Ishikawa (cell line): ENCODE measurements around the gene DRP2.

ENCODE experiments used
- CEBPB ChIP-seq: IDR thresholded peaks from 2 replicates; pipeline ENCODE4 v1.6.1; 2012
- CREB1 ChIP-seq: IDR thresholded peaks from 2 replicates; pipeline ENCODE4 v1.6.1; 2012; ENCODE audit warnings: low read depth
- EGR1 ChIP-seq: IDR thresholded peaks from 2 replicates; pipeline ENCODE4 v1.6.1; 2012
- EP300 ChIP-seq: IDR thresholded peaks from 2 replicates; pipeline ENCODE4 v1.6.1; 2012; ENCODE audit warnings: borderline replicate concordance
- FOXM1 ChIP-seq: IDR thresholded peaks from 2 replicates; pipeline ENCODE4 v1.6.1; 2012; ENCODE audit warnings: low read depth, borderline replicate concordance
- NFIC ChIP-seq: IDR thresholded peaks from 2 replicates; pipeline ENCODE4 v1.6.1; 2012
- RAD21 ChIP-seq: IDR thresholded peaks from 2 replicates; pipeline ENCODE4 v1.6.1; 2012; ENCODE audit warnings: low read depth
- TAF1 ChIP-seq: IDR thresholded peaks from 2 replicates; pipeline ENCODE4 v1.6.1; 2012; ENCODE audit warnings: low read depth, mild to moderate bottlenecking
- TCF12 ChIP-seq: IDR thresholded peaks from 2 replicates; pipeline ENCODE4 v1.6.1; 2012; ENCODE audit warnings: low read depth
- TEAD4 ChIP-seq: IDR thresholded peaks from 2 replicates; pipeline ENCODE4 v1.6.1; 2012
- YY1 ChIP-seq: IDR thresholded peaks from 2 replicates; pipeline ENCODE4 v1.6.1; 2012; ENCODE audit warnings: low read depth
- ZBTB7A ChIP-seq: IDR thresholded peaks from 2 replicates; pipeline ENCODE4 v1.6.1; 2012; ENCODE audit warnings: low read depth
- TF ChIP-seq, protein P1 (sequence below): IDR thresholded peaks from 2 replicates; pipeline ENCODE4 v1.6.1; 2012; ENCODE audit warnings: low read depth, mild to moderate bottlenecking
- TF ChIP-seq, protein P2 (sequence below): IDR thresholded peaks from 2 replicates; pipeline ENCODE4 v1.6.1; 2012
- TF ChIP-seq, protein P3 (sequence below): IDR thresholded peaks from 2 replicates; pipeline ENCODE4 v1.6.1; 2012

DRP2 gene

DNA sequence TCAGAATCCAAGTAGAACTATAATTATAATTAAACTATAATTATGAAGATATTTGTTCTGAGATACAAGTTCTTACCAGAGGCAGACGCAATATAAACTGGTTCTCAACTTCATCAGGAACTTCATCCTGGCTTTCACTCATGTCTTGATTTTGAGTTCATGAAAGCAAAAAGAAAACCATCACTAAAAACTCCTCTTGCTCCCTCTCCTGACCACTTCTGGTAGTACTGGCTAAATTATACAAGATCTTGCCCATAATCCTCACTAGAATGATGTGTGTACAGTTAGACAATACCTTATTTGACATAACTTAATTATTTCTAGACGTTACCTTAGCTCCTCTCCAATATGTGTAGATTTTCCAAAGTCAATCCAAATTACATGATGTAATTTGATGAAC lies 67.8 kb downstream of the DRP2 start:
- peak; percentile 53 for TF ChIP-seq RAD21
- no peak for TF ChIP-seq CREB1
- no peak for TF ChIP-seq NFIC
- no peak for TF ChIP-seq TAF1

DNA sequence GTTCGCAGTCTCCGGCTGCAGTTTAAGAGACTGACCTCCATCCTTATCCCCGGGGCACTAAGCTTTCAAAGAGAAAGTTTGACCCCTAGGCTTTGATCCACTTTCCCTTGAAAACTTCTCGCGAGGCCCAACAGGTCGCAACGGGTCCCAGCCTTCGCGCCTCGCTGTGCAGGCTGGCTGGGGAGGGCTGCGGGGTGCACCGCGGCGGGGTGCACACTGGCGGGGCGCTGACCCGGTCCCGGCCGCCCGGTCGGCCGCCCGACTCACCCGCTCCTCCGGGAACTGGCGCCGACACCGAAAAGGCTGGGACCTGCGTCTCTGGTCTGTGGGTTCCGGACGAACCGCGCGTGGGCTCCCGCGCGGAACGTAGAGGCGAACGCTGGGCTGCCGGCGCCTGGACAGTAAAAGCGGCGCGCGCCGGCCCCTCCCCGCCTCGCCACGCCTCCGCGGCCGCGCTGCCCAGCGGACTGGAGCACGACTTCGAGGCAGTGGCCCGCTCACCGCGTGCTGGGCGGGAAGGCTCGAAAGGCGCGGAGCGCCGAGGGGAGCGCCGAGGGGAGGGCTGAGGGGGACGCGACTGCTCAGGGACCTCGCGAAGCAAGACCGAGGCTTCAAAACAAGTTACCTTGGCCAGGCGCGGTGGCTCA lies 71.5 kb downstream of the DRP2 start, which contains the start of gene TAF7L:
Gene TAF7L (minus strand): TSS at position 378 of the 647 bp plus-strand sequence. CDS start 3,791 bp downstream, outside the sequence.
- no peak for TF ChIP-seq ZBTB7A
- TF ChIP-seq NFIC, result no peak
- TF ChIP-seq, protein P1, sequence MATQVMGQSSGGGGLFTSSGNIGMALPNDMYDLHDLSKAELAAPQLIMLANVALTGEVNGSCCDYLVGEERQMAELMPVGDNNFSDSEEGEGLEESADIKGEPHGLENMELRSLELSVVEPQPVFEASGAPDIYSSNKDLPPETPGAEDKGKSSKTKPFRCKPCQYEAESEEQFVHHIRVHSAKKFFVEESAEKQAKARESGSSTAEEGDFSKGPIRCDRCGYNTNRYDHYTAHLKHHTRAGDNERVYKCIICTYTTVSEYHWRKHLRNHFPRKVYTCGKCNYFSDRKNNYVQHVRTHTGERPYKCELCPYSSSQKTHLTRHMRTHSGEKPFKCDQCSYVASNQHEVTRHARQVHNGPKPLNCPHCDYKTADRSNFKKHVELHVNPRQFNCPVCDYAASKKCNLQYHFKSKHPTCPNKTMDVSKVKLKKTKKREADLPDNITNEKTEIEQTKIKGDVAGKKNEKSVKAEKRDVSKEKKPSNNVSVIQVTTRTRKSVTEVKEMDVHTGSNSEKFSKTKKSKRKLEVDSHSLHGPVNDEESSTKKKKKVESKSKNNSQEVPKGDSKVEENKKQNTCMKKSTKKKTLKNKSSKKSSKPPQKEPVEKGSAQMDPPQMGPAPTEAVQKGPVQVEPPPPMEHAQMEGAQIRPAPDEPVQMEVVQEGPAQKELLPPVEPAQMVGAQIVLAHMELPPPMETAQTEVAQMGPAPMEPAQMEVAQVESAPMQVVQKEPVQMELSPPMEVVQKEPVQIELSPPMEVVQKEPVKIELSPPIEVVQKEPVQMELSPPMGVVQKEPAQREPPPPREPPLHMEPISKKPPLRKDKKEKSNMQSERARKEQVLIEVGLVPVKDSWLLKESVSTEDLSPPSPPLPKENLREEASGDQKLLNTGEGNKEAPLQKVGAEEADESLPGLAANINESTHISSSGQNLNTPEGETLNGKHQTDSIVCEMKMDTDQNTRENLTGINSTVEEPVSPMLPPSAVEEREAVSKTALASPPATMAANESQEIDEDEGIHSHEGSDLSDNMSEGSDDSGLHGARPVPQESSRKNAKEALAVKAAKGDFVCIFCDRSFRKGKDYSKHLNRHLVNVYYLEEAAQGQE, result no peak
- no peak for TF ChIP-seq TCF12
- TF ChIP-seq EGR1, result no peak
- no peak for TF ChIP-seq EP300
- TF ChIP-seq TAF1, result no peak
- TF ChIP-seq, protein P2, sequence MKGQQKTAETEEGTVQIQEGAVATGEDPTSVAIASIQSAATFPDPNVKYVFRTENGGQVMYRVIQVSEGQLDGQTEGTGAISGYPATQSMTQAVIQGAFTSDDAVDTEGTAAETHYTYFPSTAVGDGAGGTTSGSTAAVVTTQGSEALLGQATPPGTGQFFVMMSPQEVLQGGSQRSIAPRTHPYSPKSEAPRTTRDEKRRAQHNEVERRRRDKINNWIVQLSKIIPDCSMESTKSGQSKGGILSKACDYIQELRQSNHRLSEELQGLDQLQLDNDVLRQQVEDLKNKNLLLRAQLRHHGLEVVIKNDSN, result no peak
- TF ChIP-seq RAD21, result no peak
- no peak for TF ChIP-seq FOXM1
- TF ChIP-seq TEAD4, result no peak
- no peak for TF ChIP-seq CEBPB
- no peak for TF ChIP-seq CREB1
- TF ChIP-seq, protein P3, sequence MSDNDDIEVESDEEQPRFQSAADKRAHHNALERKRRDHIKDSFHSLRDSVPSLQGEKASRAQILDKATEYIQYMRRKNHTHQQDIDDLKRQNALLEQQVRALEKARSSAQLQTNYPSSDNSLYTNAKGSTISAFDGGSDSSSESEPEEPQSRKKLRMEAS, result no peak
- TF ChIP-seq YY1, result no peak

DNA sequence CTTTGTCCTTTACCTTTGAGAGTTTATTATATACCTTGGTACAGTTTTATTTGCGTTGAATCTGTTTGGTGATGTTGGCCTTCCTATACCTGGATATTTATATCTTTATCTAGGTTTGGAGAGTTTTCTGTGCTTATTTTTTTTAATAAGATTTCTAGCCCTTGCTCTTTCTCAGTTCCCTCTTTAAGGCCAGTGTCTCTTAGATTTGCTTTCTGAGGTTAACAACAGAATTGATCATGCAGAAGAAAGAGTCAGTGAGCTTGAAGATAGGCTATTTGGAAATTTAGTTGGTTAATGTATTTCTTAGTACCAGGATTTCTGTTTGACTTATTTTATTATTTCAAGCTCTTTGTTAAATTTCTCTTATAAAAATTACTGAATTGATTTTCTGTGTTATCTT lies 84.2 kb downstream of the DRP2 start:
- TF ChIP-seq, protein P1, result no peak
